ENCODE results near the gene ROR1.
"Not testable (repeated sequence)": the region's sequence is repeated elsewhere in the genome, so short reads cannot be mapped to it uniquely, and the experiment has no call there.

Gene ROR1

GRCh38 chr1:64186138-64186897 lies 412.5 kb downstream of the ROR1 start:
- peak; percentile 90 for DNase-seq (ENCODE audit: low spot score)

GRCh38 chr1:64186898-64187280 lies 413.1 kb downstream of the ROR1 start:
- DNase-seq (ENCODE audit: low spot score) = no peak

- peak; percentile 69 for DNase-seq (ENCODE audit: low spot score)
Observed at GRCh38 chr1:64187646-64188045, 413.8 kb downstream of the ROR1 start.

GRCh38 chr1:64192290-64192689 lies 418.5 kb downstream of the ROR1 start:
- DNase-seq (ENCODE audit: low spot score) = no peak

GRCh38 chr1:64194168-64195080 lies 420.6 kb downstream of the ROR1 start:
- no peak for DNase-seq (ENCODE audit: low spot score)

- DNase-seq (ENCODE audit: low spot score) = no peak
Observed at GRCh38 chr1:64195081-64195395, 421.2 kb downstream of the ROR1 start.

- no peak for DNase-seq (ENCODE audit: low spot score)
Observed at GRCh38 chr1:64196074-64196870, 422.5 kb downstream of the ROR1 start.

GRCh38 chr1:64197076-64197475 lies 423.3 kb downstream of the ROR1 start:
- no peak for DNase-seq (ENCODE audit: low spot score)

GRCh38 chr1:64199154-64199553 lies 425.3 kb downstream of the ROR1 start:
- peak; percentile 9 for DNase-seq (ENCODE audit: low spot score)

GRCh38 chr1:64200064-64200463 lies 426.2 kb downstream of the ROR1 start:
- DNase-seq (ENCODE audit: low spot score) = no peak

- DNase-seq (ENCODE audit: low spot score) = no peak
Observed at GRCh38 chr1:64203420-64203819, 429.6 kb downstream of the ROR1 start, which contains the start of gene UBE2U. Gene UBE2U, plus strand, starts transcription at chr1:64203623. Its CDS starts 428 bp downstream, at chr1:64204051.

- no peak for DNase-seq (ENCODE audit: low spot score)
Observed at GRCh38 chr1:64209221-64209620, 435.4 kb downstream of the ROR1 start.

GRCh38 chr1:64212031-64212430 lies 438.2 kb downstream of the ROR1 start:
- peak; percentile 52 for DNase-seq (ENCODE audit: low spot score)

GRCh38 chr1:64215576-64215975 lies 441.8 kb downstream of the ROR1 start:
- peak; percentile 96 for DNase-seq (ENCODE audit: low spot score)

GRCh38 chr1:64220241-64220640 lies 446.4 kb downstream of the ROR1 start:
- no peak for DNase-seq (ENCODE audit: low spot score)

- peak; percentile 92 for DNase-seq (ENCODE audit: low spot score)
Observed at GRCh38 chr1:64223329-64224151, 449.7 kb downstream of the ROR1 start.

- DNase-seq (ENCODE audit: low spot score) = not testable (repeated sequence)
Observed at GRCh38 chr1:64224236-64224635, 450.4 kb downstream of the ROR1 start.

- peak; percentile 36 for DNase-seq (ENCODE audit: low spot score)
Observed at GRCh38 chr1:64228167-64228957, 454.5 kb downstream of the ROR1 start.

GRCh38 chr1:64229307-64229706 lies 455.5 kb downstream of the ROR1 start:
- DNase-seq (ENCODE audit: low spot score) = no peak
